OCI-M2 (cell line): ENCODE measurements around the gene BICC1.

Experiments
- DNase-seq: peaks from one replicate; lab custom pipeline; 2025; ENCODE audit not compliant: unreplicated experiment; lab: John Stamatoyannopoulos, UW

Gene BICC1

DNA sequence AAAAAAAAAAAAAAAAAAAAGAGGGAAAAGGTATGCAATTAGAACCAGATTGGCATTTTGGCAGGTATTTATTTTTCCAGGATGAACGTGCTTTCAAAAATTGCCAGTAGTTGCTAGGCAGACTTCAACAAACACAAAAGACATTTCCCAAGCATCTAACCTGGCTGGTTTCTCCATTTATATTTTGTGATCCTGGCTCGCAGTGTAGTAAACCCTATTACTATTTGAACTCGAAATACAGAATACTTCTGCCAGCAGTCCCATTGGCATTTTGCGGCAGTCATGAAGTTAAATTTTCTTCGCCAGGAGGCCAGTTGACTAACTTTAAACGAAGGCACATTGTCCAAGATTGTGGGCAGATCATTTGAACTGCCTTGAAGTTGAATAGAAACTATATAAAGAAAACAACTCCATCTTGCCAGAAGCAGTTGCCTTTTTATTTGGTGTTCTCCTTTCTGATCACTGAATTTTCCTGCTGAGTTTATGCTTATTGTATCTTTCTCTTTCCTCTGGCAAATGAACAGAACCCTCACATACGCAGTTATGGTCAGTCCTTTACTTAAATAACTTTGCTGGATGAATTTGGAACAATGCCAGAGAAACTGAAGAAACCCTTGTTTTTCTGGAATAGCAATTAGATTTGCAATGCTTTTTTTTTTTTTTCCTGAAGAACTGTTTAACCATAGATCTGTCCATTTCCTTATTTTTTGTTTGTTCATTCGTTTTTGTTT is 132.9 kb downstream of the BICC1 start:
- DNase-seq: no peak

DNA sequence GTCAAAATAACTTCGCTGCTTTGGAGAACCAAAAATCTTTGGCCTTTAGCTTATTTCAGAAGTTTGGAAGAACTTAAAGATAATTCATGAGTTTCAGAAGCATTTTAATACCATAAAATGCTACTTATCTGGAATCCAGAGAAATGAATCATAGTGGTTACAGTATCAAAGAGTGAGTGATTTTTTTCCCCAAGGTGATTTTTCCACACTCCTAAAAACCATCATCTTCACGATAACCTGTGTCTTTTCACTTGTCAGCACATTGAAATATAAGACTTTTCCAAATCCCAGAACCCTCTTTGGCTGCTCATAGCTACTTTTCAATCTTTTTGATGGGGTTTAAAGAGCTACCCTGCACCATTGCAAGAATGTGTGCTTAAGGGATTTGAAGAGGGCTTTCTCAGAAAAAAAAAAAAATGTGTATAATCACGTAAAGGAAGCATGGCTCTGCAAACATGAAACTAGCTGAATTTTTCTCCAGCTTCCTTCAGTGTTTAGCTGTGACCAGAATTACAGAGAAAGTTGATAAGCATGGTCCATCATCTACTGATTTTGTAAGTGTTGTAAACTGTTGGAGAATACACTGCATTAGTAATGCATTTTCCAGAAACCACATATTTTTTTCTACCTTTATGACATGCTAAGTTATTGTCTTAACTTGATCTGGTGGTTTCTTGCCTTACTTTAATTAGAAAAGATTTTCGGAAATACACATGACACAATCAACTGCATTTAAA is 134.9 kb downstream of the BICC1 start:
- DNase-seq: no peak

DNA sequence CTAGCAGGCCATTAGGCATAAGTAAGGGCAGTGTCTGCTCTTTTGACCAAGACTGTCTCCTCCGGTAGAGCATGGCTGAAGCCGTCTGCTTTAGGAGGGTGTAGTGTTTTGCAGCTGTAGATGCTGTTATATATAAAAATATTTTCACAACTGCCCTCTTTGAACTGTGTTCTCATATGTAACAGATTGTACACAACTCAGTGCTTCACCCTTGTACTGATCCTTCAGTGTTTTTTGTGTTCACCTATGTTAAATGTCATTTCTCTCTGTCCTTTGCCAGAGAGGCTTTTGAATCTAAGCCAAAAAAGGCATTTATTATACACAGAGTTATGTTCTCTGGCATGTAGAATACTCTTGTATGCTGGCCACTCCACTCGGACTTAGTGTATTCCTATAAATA is 135.5 kb downstream of the BICC1 start:
- DNase-seq: no peak

DNA sequence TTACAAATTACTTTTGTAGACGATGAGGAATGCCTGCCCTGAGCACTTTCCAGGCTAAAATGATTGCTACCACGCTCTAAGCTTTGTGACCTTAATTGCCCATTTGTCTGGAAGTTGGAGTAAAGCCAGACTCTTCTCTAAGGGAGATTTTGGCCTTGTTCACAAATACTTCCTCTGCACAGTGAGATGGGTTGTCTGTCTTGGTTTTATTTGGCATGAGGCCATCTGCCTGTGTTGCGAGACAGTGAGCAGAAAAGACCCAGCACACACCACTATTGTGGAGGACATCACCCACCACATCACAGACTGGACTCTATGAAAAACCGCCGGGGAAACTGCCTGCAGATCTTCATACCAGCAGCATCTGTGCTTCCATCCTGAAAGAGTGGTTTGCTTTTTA is 138.4 kb downstream of the BICC1 start:
- no peak for DNase-seq

DNA sequence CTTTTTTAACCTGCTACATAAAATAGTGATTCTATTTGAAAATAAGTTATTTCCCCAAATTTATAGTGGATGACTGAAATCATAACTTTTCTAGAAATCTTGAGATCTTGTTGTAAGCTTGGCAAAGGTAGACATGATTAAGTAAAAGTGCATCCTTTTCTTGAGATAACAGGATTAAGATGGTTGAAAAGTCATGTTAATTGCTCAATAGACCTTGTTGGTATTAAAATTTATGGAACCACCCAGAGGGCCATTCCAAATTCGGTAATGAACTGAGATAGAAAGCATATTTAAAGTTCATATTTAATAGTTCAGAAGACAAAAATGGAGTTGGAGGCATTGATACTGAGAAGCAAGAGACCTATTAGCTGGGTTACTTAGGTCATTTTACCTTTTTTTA is 139.1 kb downstream of the BICC1 start:
- no peak for DNase-seq

- DNase-seq: no peak
Observed at GRCh38 chr10:58653139-58653538, 140.5 kb downstream of the BICC1 start.

DNA sequence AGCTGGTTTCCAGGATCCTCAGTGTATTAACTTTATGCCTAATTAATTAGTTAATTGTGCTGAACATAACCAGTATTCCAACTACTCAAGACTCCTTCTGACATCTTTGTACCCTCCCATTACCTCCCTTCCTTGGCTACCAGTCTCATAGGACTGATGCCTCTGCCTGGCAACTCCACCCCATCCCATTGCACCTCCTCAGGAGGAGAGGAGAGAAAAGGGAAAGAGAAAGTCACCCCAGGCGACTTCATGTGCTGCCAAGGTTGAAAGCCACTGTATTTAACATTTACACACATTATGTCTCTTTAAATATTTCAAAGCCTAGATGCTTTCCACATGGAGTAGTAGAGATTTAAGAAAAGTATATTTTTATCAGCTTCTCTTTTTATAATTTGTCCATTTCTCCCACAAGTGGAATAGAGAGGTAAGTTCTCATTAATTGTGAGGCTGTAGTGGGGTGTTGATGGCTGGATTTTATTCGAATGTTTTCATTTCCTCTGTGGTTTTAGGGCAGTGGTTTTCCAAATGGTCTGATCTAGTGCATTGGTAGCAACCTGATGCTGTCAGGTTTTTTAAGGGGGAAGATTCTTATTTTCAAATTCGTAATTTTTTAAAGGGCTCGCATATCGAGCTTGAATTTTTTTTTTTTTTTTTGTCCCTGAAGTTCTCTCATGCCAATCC is 148.0 kb downstream of the BICC1 start:
- DNase-seq: no peak

DNA sequence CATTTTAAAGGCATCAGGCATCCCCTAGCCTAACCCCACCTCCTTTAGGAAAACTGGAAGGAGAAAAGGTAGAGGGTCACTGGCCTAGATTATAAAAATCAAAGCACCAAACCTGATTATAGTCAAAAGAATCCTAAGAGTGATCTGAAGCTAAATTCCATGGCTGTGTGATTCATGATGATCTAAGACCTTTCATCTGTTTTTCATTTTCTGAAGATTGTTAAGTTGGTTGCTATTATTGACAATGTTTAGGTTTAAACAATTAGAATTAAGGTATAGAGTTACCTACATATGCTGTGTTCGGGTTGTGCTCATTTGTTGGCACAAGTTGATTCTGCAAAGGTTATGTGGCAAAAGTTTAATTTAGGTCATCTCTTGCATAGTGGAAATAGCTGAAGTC is 148.7 kb downstream of the BICC1 start:
- DNase-seq: no peak

DNA sequence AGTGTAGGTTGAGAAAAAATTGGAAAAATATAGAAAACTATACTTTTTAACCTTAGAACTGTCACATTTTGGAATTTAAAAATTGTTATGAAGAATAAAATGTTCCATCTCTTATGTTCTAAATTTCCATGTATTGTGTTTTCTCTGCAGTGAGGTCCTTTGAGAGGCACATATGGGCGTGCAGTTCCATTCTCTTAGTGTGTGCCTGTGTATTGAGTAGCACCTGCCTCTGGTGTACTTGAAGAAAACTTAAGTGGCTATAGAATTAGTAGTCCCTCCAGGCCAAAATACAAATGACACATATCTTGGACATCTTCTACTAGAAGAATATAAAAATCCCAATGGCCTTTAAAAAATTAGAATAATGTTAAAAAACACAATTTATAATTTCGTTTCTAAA is 149.2 kb downstream of the BICC1 start:
- DNase-seq: no peak

DNA sequence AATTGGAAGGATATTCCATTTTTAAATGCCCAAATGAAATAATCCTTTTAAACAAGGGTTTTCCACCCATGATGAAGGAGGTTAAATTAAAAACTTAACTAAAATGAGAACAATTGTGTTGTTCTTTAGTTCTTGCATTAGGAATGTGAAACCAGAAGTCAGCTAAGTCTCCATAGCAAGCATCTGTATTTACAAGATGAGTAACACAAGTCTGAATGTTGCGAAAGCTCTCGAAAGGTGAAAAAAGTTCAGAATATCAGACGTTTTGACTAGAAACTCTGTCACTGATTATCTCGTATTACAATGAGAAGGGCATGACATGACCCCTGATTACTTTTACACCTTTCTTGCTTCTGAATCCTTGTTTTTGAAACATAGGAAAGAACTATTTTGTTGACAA is 149.6 kb downstream of the BICC1 start:
- no peak for DNase-seq

GRCh38 chr10:58665361-58665760 is 152.7 kb downstream of the BICC1 start:
- no peak for DNase-seq

- no peak for DNase-seq
Observed at GRCh38 chr10:58666024-58666423, 153.4 kb downstream of the BICC1 start.

DNA sequence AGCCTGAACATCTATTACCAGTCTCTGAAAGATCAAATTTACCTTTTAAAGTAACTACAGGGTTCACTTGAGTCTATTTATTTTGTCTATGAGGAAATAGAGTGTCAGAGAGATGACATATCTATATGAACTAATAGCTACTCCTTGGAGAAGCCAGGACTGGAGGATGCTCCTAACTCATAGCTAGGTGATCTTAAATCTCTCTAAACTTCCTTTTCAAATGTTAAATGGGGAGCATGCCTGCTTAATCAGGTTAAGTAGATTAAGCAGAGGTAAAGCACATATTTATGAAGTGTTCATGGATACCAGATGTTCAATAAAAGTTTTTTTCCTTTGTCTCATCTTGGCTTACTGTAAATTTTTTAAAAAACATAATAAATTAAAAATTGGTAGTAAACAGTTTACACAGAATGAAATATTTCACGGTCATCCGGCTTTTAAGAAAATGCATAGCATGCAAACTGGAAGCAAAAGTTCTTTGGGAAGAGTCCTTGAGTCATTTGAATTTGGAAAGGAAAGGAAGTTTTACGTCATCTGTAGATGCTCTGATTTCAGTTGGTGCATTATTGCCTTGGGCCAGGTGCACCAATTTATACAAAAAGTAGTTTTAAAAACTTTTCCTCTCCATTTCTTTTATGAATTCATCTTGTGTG is 155.1 kb downstream of the BICC1 start:
- no peak for DNase-seq

DNA sequence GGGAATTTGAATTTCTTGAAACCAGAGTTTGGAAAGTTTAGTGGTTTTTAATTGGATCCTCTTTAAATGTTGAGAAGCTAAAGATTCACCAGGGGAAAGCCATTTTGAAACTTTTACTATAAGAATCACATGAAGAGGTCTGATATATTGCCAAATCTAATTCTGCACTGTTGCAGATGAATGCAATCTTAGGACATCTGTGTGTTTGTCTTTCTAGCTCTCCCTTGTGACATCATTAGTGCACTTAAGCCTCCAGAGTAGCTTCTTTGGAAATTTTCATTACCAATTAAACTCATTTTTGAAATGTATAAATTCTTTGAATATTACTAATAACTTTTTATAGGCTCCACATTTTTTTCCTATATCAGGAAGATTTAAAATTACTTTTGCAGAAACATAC is 160.2 kb downstream of the BICC1 start:
- DNase-seq: no peak

- DNase-seq: no peak
Observed at GRCh38 chr10:58674251-58674650, 161.6 kb downstream of the BICC1 start.

DNA sequence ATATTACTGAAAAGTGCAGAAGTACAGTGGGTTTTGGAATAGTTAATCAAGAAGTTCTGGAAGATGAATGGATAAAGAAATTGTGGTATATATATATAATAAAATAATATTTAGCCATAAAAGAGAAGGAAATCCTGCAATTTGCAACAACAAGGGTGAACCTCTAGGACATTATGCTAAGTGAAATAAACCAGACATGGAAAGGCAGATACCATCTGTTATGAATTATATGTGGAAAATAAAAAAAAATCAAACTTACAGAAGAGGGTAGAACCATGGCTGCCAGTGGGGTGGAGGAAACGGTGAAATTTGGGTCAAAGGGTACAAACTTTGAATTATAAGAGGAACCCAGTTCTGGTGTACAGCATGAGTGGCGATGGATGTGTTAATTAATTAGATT is 162.6 kb downstream of the BICC1 start:
- no peak for DNase-seq

DNA sequence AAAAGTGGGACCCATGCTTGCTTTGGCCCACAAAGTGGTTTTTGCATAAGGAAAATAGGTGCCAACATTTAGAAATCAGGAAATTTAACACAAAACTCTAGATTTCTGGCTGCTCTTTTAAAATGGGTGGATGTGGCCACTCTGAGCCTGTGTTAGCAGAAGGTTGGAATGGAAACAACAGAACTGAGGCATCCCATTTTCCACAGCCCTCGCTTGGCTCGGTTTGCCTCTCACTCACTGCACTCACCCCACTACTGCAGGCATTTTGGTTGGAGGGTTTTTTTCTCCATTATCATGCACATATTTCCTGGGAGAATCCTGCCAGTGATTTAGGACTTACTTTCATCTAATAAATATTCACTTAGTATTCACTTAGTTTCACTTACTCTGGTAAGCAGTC is 178.9 kb downstream of the BICC1 start:
- DNase-seq: no peak

- no peak for DNase-seq
Observed at GRCh38 chr10:58693919-58694318, 181.2 kb downstream of the BICC1 start.

- no peak for DNase-seq
Observed at GRCh38 chr10:58695022-58695421, 182.3 kb downstream of the BICC1 start.

DNA sequence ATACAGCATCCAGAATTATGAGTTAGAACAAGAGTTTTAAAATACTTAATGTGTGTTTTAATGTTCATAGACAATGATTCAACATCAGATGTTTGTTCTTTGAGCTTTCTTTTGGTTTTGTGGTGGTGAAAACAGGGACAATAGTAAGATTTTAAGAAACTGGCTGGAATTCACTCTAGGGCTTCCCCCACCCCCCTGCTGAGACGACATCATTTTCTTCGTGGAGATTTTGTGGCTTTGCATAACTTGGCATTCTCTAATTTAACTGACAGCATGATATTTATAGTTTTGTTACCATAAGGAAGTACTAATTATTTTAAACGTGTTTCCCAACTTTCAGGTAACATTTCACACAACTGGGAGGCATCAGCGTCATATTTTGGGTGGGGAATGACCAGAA is 184.1 kb downstream of the BICC1 start:
- DNase-seq: no peak

GRCh38 chr10:58697691-58698090 is 185.0 kb downstream of the BICC1 start:
- no peak for DNase-seq
